Measurements from ENCODE around the gene CAAP1.
"Not testable (repeated sequence)": the region's sequence is repeated elsewhere in the genome, so short reads cannot be mapped to it uniquely, and the experiment has no call there.

The CAAP1 gene

GRCh38 chr9:26892251-26893029, at the start of gene CAAP1:
CAAP1 (minus strand) TSS chr9:26892802; CDS start chr9:26892715, 87 bp downstream.
- peak; percentile 83 for DNase-seq (ENCODE audit: low read depth)

GRCh38 chr9:26940779-26941178, 48.2 kb upstream of the CAAP1 start:
- DNase-seq (ENCODE audit: low read depth), result no peak

- no peak for DNase-seq (ENCODE audit: low read depth)
Observed at GRCh38 chr9:26939955-26940711, 47.5 kb upstream of the CAAP1 start.

GRCh38 chr9:26937816-26938371, 45.3 kb upstream of the CAAP1 start:
- DNase-seq (ENCODE audit: low read depth), result no peak

GRCh38 chr9:26935847-26936246, 43.2 kb upstream of the CAAP1 start:
- DNase-seq (ENCODE audit: low read depth), result no peak

- DNase-seq (ENCODE audit: low read depth), result no peak
Observed at GRCh38 chr9:26928902-26929495, 36.4 kb upstream of the CAAP1 start.

- no peak for DNase-seq (ENCODE audit: low read depth)
Observed at GRCh38 chr9:26925609-26926008, 33.0 kb upstream of the CAAP1 start.

GRCh38 chr9:26919698-26920097, 27.1 kb upstream of the CAAP1 start:
- no peak for DNase-seq (ENCODE audit: low read depth)

GRCh38 chr9:26913138-26913668, 20.6 kb upstream of the CAAP1 start:
- DNase-seq (ENCODE audit: low read depth), result no peak

- no peak for DNase-seq (ENCODE audit: low read depth)
Observed at GRCh38 chr9:26904671-26905070, 12.1 kb upstream of the CAAP1 start.

- DNase-seq (ENCODE audit: low read depth), result no peak
Observed at GRCh38 chr9:26904070-26904469, 11.5 kb upstream of the CAAP1 start.

- no peak for DNase-seq (ENCODE audit: low read depth)
Observed at GRCh38 chr9:26893030-26893676, 551 bp upstream of the CAAP1 start.

GRCh38 chr9:26891726-26892125, 876 bp downstream of the CAAP1 start:
- no peak for DNase-seq (ENCODE audit: low read depth)

GRCh38 chr9:26888271-26888670, 4.3 kb downstream of the CAAP1 start:
- no peak for DNase-seq (ENCODE audit: low read depth)

GRCh38 chr9:26882154-26882553, 10.4 kb downstream of the CAAP1 start:
- no peak for DNase-seq (ENCODE audit: low read depth)

- no peak for DNase-seq (ENCODE audit: low read depth)
Observed at GRCh38 chr9:26880262-26880661, 12.3 kb downstream of the CAAP1 start.

GRCh38 chr9:26875155-26875554, 17.4 kb downstream of the CAAP1 start:
- DNase-seq (ENCODE audit: low read depth), result not testable (repeated sequence)

GRCh38 chr9:26870292-26870691, 22.3 kb downstream of the CAAP1 start:
- DNase-seq (ENCODE audit: low read depth), result no peak

GRCh38 chr9:26863074-26863473, 29.5 kb downstream of the CAAP1 start:
- DNase-seq (ENCODE audit: low read depth), result peak; percentile 3

GRCh38 chr9:26856413-26857032, 36.1 kb downstream of the CAAP1 start:
- DNase-seq (ENCODE audit: low read depth), result peak; percentile 47

- no peak for DNase-seq (ENCODE audit: low read depth)
Observed at GRCh38 chr9:26850995-26851394, 41.6 kb downstream of the CAAP1 start.
